DOHH2 (cell line): ENCODE results near the gene SLC43A2.

ENCODE experiments used
- EZH2phosphoT487 ChIP-seq: fragments of 200-600 bp; sonication (generic); IDR thresholded peaks from 2 replicates; pipeline ENCODE4 v1.6.1; 2017; ENCODE audit warnings: borderline replicate concordance, mild to moderate bottlenecking, antibody characterized with exemption, low read length, moderate library complexity, mixed read lengths
- TF ChIP-seq, protein P1 (sequence below): fragments of 200-600 bp; sonication (generic); IDR thresholded peaks from one replicate; pipeline ENCODE4 v1.5.1; 2014; ENCODE audit warnings: antibody characterized with exemption, mild to moderate bottlenecking, low read depth, low read length; ENCODE audit not compliant: poor library complexity, severe bottlenecking

- TF ChIP-seq, protein P1, sequence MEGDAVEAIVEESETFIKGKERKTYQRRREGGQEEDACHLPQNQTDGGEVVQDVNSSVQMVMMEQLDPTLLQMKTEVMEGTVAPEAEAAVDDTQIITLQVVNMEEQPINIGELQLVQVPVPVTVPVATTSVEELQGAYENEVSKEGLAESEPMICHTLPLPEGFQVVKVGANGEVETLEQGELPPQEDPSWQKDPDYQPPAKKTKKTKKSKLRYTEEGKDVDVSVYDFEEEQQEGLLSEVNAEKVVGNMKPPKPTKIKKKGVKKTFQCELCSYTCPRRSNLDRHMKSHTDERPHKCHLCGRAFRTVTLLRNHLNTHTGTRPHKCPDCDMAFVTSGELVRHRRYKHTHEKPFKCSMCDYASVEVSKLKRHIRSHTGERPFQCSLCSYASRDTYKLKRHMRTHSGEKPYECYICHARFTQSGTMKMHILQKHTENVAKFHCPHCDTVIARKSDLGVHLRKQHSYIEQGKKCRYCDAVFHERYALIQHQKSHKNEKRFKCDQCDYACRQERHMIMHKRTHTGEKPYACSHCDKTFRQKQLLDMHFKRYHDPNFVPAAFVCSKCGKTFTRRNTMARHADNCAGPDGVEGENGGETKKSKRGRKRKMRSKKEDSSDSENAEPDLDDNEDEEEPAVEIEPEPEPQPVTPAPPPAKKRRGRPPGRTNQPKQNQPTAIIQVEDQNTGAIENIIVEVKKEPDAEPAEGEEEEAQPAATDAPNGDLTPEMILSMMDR = no peak
- TF ChIP-seq EZH2phosphoT487 = no peak
Observed at GRCh38 chr17:1568950-1569810, 59.5 kb downstream of the SLC43A2 start.
